Muscle layer of duodenum (tissue), 2 donors: ENCODE measurements around the gene ARV1.
"Not testable (repeated sequence)": the region's sequence is repeated elsewhere in the genome, so short reads cannot be mapped to it uniquely, and the experiment has no call there.

ENCODE experiments used
- H3K27ac ChIP-seq: one replicate; pipeline ENCODE4 v1.7.0; 2013; ENCODE audit warnings: mild to moderate bottlenecking, low read length
- H3K27me3 ChIP-seq: one replicate; pipeline ENCODE4 v1.7.0; 2013; ENCODE audit warnings: low read depth, mild to moderate bottlenecking, control low read depth, low read length
- H3K36me3 ChIP-seq, 2 donors: one replicate each; pipeline ENCODE4 v1.7.0; 2013; ENCODE audit warnings: low read length in 2 of 2, control low read depth in 1 of 2, mild to moderate bottlenecking in 1 of 2; ENCODE audit not compliant: insufficient read depth in 2 of 2, control insufficient read depth in 1 of 2
- H3K4me1 ChIP-seq, 2 donors: one replicate each; pipeline ENCODE4 v1.7.0; 2013; ENCODE audit warnings: low read length in 2 of 2, mild to moderate bottlenecking in 2 of 2, control low read depth in 1 of 2, moderate library complexity in 1 of 2; ENCODE audit not compliant: insufficient read depth in 2 of 2, control insufficient read depth in 1 of 2
- H3K4me3 ChIP-seq, 2 donors: one replicate each; pipeline ENCODE4 v1.7.0; 2013; ENCODE audit warnings: low read length in 2 of 2, low read depth in 1 of 2, mild to moderate bottlenecking in 1 of 2
- H3K9me3 ChIP-seq, 2 donors: one replicate each; pipeline ENCODE4 v1.7.0; 2013; ENCODE audit warnings: low read length in 2 of 2, control low read depth in 1 of 2, mild to moderate bottlenecking in 1 of 2; ENCODE audit not compliant: control insufficient read depth in 1 of 2
- donor health status: healthy.

ARV1 gene

DNA sequence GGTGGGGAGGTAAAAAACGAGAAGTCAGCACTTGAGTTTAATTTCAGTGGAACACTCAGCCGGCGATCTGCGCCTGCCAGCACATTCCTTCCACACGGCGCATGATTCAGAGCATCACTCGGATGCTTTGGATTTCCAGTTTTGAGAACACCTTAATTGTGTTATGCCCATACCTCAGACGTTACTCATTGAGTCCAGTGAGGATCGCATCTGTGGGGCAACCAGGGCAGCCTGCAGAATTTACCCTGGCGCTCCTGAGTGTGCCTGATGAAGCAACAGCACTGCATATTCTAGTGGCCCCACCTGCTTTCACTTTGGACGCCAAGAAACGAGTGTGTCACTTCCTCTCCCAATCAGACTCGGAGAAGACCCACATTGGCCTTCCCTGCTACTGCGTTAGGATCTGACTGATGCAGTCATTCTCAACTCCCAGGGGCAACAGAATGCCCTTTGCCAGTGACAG is 41.3 kb downstream of the ARV1 start:
- Histone ChIP-seq H3K36me3 (no peaks in the 10 kb centered on the region), H3K9me3 (no peaks in the 10 kb centered on the region), H3K4me3 (no peak overlapping the region), H3K27me3 (no peaks in the 10 kb centered on the region), H3K27ac (no peak overlapping the region), H3K4me1 (no peaks in the 10 kb centered on the region)

GRCh38 chr1:231020816-231021215 is 41.9 kb downstream of the ARV1 start:
- no peak overlapping the region for H3K27ac ChIP-seq
- H3K4me1 ChIP-seq, result no peaks in the 10 kb centered on the region
- H3K27me3 ChIP-seq, result no peaks in the 10 kb centered on the region
- no peak overlapping the region for H3K4me3 ChIP-seq
- H3K9me3 ChIP-seq, result no peaks in the 10 kb centered on the region
- no peaks in the 10 kb centered on the region for H3K36me3 ChIP-seq

- H3K27ac ChIP-seq, result no peak overlapping the region
- H3K4me3 ChIP-seq, result no peak overlapping the region
- no peaks in the 10 kb centered on the region for H3K36me3 ChIP-seq
Observed at GRCh38 chr1:231021540-231022031, 42.7 kb downstream of the ARV1 start.

GRCh38 chr1:231022543-231022942 is 43.6 kb downstream of the ARV1 start:
- H3K36me3 ChIP-seq, H3K27ac ChIP-seq, H3K4me1 ChIP-seq, H3K27me3 ChIP-seq, H3K9me3 ChIP-seq, H3K4me3 ChIP-seq: not testable (repeated sequence)

More at GRCh38 chr1:231021540-231022031, 42.7 kb downstream of the ARV1 start:
- Histone ChIP-seq H3K9me3 (no peaks in the 10 kb centered on the region), H3K4me1 (no peaks in the 10 kb centered on the region), H3K27me3 (no peaks in the 10 kb centered on the region)

- no peak overlapping the region for H3K27ac ChIP-seq
- H3K36me3 ChIP-seq, result no peaks in the 10 kb centered on the region
- no peak overlapping the region for H3K4me3 ChIP-seq
- no peaks in the 10 kb centered on the region for H3K4me1 ChIP-seq
- H3K9me3 ChIP-seq, result no peaks in the 10 kb centered on the region
- no peaks in the 10 kb centered on the region for H3K27me3 ChIP-seq
Observed at GRCh38 chr1:231023150-231023549, 44.3 kb downstream of the ARV1 start.

DNA sequence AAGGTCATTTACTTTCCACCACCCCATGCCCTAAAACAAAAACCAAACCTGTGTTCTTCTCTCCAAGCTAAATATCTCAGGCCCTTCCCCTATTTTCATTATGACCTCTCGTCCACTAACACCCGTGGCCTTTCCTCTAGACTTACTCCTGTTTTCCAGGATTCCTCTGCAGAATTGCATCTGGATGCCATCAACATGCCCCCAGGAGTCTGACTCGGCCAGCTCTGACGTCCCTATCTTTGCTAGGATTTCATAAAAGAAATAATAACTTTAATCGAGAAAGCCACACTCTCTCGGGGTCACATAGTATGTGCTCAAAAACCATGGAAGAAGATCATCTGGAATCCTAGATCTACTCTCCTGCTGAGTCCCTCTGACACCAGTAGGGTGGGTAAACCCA is 47.7 kb downstream of the ARV1 start:
- Histone ChIP-seq H3K4me1 (no peaks in the 10 kb centered on the region), H3K9me3 (no peaks in the 10 kb centered on the region), H3K36me3 (no peaks in the 10 kb centered on the region), H3K27ac (no peak overlapping the region), H3K4me3 (no peak overlapping the region), H3K27me3 (no peaks in the 10 kb centered on the region)

DNA sequence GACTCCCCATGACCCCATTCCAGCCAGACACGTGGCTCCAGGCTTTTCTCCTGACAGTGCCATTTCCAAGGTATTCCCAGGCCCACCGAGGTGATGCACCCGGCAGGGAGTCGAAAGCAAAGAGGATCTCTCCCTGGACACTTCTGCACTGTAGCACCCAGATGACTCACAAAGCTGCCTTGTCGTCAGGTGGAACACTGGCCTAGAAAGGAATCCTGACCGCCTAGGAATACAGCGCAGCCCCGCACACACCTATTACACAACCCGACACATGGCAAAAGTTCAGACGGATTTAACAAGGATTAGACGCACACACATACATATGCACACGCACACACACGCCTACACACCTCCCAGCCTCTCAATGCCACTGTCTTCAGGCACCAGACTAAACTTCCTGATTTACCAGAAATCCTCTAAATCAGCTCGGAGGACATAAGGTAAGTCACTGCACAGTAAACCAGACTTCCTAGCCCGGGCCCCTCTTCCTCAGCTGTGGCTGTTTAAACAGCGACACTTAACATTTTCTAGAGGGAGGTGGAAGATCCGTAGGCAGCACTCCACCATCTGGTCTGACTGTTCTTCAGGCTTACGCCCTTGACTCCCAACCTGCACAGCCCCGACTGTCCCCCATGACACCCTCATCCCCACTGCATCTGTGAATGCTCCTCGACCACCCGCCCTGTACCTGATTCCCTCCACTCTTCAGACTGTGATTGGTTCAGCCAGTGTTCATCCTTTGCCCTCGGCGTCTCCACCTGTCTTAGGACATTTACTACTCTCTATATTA is 48.4 kb downstream of the ARV1 start:
- no peak overlapping the region for H3K27ac ChIP-seq
- no peaks in the 10 kb centered on the region for H3K9me3 ChIP-seq
- no peaks in the 10 kb centered on the region for H3K27me3 ChIP-seq
- no peaks in the 10 kb centered on the region for H3K36me3 ChIP-seq
- no peaks in the 10 kb centered on the region for H3K4me1 ChIP-seq
- H3K4me3 ChIP-seq, result no peak overlapping the region

GRCh38 chr1:231027971-231028370 is 49.1 kb downstream of the ARV1 start:
- Histone ChIP-seq H3K27ac (no peak overlapping the region), H3K27me3 (no peaks in the 10 kb centered on the region), H3K4me3 (no peak overlapping the region), H3K4me1 (no peaks in the 10 kb centered on the region), H3K9me3 (no peaks in the 10 kb centered on the region), H3K36me3 (no peaks in the 10 kb centered on the region)

GRCh38 chr1:231028682-231029081 is 49.8 kb downstream of the ARV1 start:
- no peaks in the 10 kb centered on the region for H3K9me3 ChIP-seq
- H3K27me3 ChIP-seq, result no peaks in the 10 kb centered on the region
- H3K4me3 ChIP-seq, result no peak overlapping the region
- H3K36me3 ChIP-seq, result no peaks in the 10 kb centered on the region
- H3K27ac ChIP-seq, result no peak overlapping the region
- no peaks in the 10 kb centered on the region for H3K4me1 ChIP-seq

DNA sequence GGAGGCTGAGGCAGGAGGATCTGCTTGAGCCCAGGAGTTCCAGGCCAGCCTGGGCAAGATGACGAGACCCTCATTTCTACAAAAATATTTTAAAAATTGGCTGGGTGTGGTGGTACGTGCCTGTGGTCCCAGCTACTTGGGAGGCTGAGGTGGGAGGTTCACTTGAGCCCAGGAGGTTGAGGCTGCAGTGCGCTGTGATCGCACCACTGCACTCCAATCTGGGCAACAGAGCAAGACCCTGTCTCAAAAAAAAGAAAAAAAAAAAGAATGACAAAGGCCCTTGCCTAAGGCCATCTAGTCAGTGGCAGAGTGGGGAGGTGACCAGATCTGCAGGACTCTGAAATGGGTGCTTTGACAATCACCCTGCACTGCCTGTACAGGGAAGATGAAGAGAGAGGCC is 50.4 kb downstream of the ARV1 start:
- not testable (repeated sequence) for H3K9me3 ChIP-seq, H3K36me3 ChIP-seq, H3K27ac ChIP-seq, H3K27me3 ChIP-seq, H3K4me1 ChIP-seq, H3K4me3 ChIP-seq

GRCh38 chr1:231029841-231030240 is 50.9 kb downstream of the ARV1 start:
- H3K27ac ChIP-seq, result no peak overlapping the region
- H3K27me3 ChIP-seq, result no peaks in the 10 kb centered on the region
- H3K4me3 ChIP-seq, result no peak overlapping the region
- no peaks in the 10 kb centered on the region for H3K9me3 ChIP-seq
- no peaks in the 10 kb centered on the region for H3K36me3 ChIP-seq
- no peaks in the 10 kb centered on the region for H3K4me1 ChIP-seq

DNA sequence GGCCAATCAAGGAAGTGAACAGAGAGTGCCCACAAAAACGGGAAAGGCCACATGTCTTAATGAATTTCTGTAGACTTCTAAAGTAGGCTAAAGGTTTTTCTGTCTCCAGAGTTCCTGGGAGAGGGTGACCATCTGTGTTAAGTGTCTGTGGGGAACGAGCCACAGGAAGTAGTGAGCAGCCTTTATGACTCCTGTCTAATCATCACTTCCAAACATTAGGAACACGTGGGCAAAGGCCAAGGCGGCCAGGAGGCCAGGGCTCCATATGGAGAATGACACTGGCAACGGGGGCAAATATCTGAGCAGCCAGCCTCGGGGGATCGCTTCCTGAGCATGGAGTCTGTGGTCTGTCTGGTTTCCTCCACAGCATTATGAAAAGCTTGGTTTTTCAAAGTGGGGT is 54.1 kb downstream of the ARV1 start:
- Histone ChIP-seq H3K27me3 (no peaks in the 10 kb centered on the region), H3K4me3 (no peak overlapping the region), H3K9me3 (no peaks in the 10 kb centered on the region), H3K27ac (no peak overlapping the region), H3K4me1 (no peaks in the 10 kb centered on the region), H3K36me3 (no peaks in the 10 kb centered on the region)
